ENCODE measurements around the gene CRNKL1. TPM values are rescaled to one million over a fixed set of nuclear protein-coding genes. Genes with fewer than 3 reads are reported as not detected.

Gene CRNKL1
- total and polyA plus RNA-seq, 2 donors (not counting 3 experiments of a cell fraction or from before 2014, with no cell fraction given): 4.9 to 22.3 TPM

GRCh38 chr20:20039752-20040387 is 12.4 kb downstream of the CRNKL1 start:
- POLR2A ChIA-PET: no interaction called here
- Histone ChIP-seq H4K20me1 (replicated peaks; ENCODE audit: control insufficient read depth, extremely low read depth, insufficient read depth, low read length) (no peaks in the 10 kb centered on the region), H3K9me3 (replicated peaks; ENCODE audit: control insufficient read depth, insufficient read depth, low read length) (no peaks in the 10 kb centered on the region), H3K4me2 (ENCODE audit: insufficient read depth, low read length) (no peak overlapping the region), H2AFZ (ENCODE audit: low read depth, low read length) (no peak overlapping the region), H3K9me1 (replicated peaks; ENCODE audit: control insufficient read depth, extremely low read depth, insufficient read depth, low read length) (no peaks in the 10 kb centered on the region), H3K27ac (ENCODE audit: insufficient read depth, low read depth, low read length) (no peak overlapping the region), H3K27me3 (ENCODE audit: control insufficient read depth in 2 of 2, insufficient read depth in 2 of 2, low read length in 2 of 2) (no peaks in the 10 kb centered on the region), H3K9ac (replicated peaks; ENCODE audit: extremely low read depth, insufficient read depth, low read length) (no peak overlapping the region), H3K4me3 (replicated peaks in 1 of 3; ENCODE audit: insufficient read depth in 1 of 3, low read depth in 1 of 3, low read length in 3 of 3) (no peak overlapping the region), H3K4me1 (ENCODE audit: control insufficient read depth, extremely low read depth, insufficient read depth, low read length) (peaks cover 19% of the 10 kb centered on the region), H3K79me2 (ENCODE audit: control insufficient read depth, insufficient read depth, low read length) (no peaks in the 10 kb centered on the region), H3K36me3 (ENCODE audit: control insufficient read depth in 2 of 2, extremely low read depth in 1 of 2, insufficient read depth in 2 of 2, low read length in 2 of 2) (peaks cover 33 to 42% of the 10 kb centered on the region in 2 experiments)
- dilution Hi-C loops (cut with MboI; ENCODE audit: extremely low pct_ligation_motif_present, low sequenced_read_pairs): no loop called here
- BruUV-seq (replicated peaks): no TSS peak
- FAIRE-seq (no peak), DNase-seq (ENCODE audit: low read depth, low spot score) (no peak)
- TF ChIP-seq GATA2 (IDR thresholded peaks at IDR 0.05; ENCODE audit: insufficient read depth, insufficient read length, low read depth, low read length) (no peak), MYC (IDR thresholded peaks at IDR 0.05; ENCODE audit: low read depth, low read length) (no peak), JUN (IDR thresholded peaks at IDR 0.05; ENCODE audit: borderline replicate concordance, insufficient read depth, insufficient read length, low read depth) (no peak), FOS (IDR thresholded peaks at IDR 0.05; ENCODE audit: borderline replicate concordance, insufficient read depth, low read length) (no peak), MAX (IDR thresholded peaks at IDR 0.05; ENCODE audit: insufficient read depth, insufficient read length) (no peak), EZH2 (IDR thresholded peaks at IDR 0.05; ENCODE audit: borderline replicate concordance, low read depth, low read length, severe bottlenecking) (no peak), POLR2AphosphoS5 (IDR thresholded peaks at IDR 0.05; ENCODE audit: insufficient read depth, low read depth, low read length) (no peak), CTCF (IDR thresholded peaks at IDR 0.05; ENCODE audit: extremely low read depth in 1 of 2, insufficient read depth in 1 of 2, low read depth in 1 of 2, low read length in 2 of 2) (no peak), POLR2A (IDR thresholded peaks at IDR 0.05; ENCODE audit: low read depth, low read length) (no peak)
- CTCF ChIA-PET: interaction anchor here (1.0 kb wide), 1 partner anchor 12 kb away, joined by 3 read pairs; the partner anchor contains the start of genes CFAP61 and CRNKL1
- intact Hi-C loops (cut with micrococcal nuclease): no loop called here

All from endothelial cell of umbilical vein (primary cell).